GM23338 (cell line): ENCODE results near the gene KCNK1. TPM values are rescaled to one million over a fixed set of nuclear protein-coding genes. Genes with fewer than 3 reads are reported as not detected.

Source experiments
- ATAC-seq: fragments of 200-7000 bp; cut with Tn5 transposase; 3 replicates; pipeline ENCODE4 v1.9.1; 2020
- DNase-seq: peaks from one replicate; pipeline ENCODE4 v3.0.0-alpha.2; 2015; ENCODE audit warnings: low spot score
- H2AFZ ChIP-seq: fragments of 200-600 bp; sonication (generic); 2 replicates; pipeline ENCODE4 v1.8.0; 2016; ENCODE audit warnings: antibody characterized with exemption, mild to moderate bottlenecking, moderate library complexity
- H3F3A ChIP-seq: fragments of 200-600 bp; sonication (generic); replicated peaks from 2 replicates; pipeline ENCODE4 v1.8.0; 2017; ENCODE audit warnings: antibody characterized with exemption, mixed run types, low read depth
- H3K27ac ChIP-seq: fragments of 200-600 bp; sonication (generic); 2 replicates; pipeline ENCODE4 v1.6.1; 2016; ENCODE audit warnings: low read depth
- H3K27me3 ChIP-seq: fragments of 200-600 bp; sonication (generic); 2 replicates; pipeline ENCODE4 v1.8.0; 2016; ENCODE audit warnings: mild to moderate bottlenecking, mixed run types, moderate library complexity; ENCODE audit not compliant: insufficient read depth
- H3K36me3 ChIP-seq: fragments of 200-600 bp; sonication (generic); 2 replicates; pipeline ENCODE4 v1.8.0; 2016; ENCODE audit warnings: mild to moderate bottlenecking; ENCODE audit not compliant: insufficient read depth
- H3K4me1 ChIP-seq: fragments of 200-600 bp; sonication (generic); 2 replicates; pipeline ENCODE4 v1.8.0; 2016; ENCODE audit warnings: mild to moderate bottlenecking, moderate library complexity; ENCODE audit not compliant: insufficient read depth
- H3K4me2 ChIP-seq: fragments of 200-600 bp; sonication (generic); 2 replicates; pipeline ENCODE4 v1.7.1; 2017; ENCODE audit warnings: mixed run types
- H3K4me3 ChIP-seq: fragments of 200-600 bp; sonication (generic); 2 replicates; pipeline ENCODE4 v1.6.1; 2016; ENCODE audit warnings: mixed run types
- H3K79me2 ChIP-seq: fragments of 200-600 bp; sonication (generic); replicated peaks from 2 replicates; pipeline ENCODE4 v1.8.0; 2017; ENCODE audit warnings: mild to moderate bottlenecking; ENCODE audit not compliant: insufficient read depth
- H3K9me2 ChIP-seq: fragments of 200-600 bp; sonication (generic); 2 replicates; pipeline ENCODE4 v1.8.0; 2017; ENCODE audit not compliant: insufficient read depth
- H4K20me1 ChIP-seq: fragments of 200-600 bp; sonication (generic); replicated peaks from 2 replicates; pipeline ENCODE4 v1.8.0; 2017; ENCODE audit warnings: mild to moderate bottlenecking; ENCODE audit not compliant: insufficient read depth
- H3K27ac Mint-ChIP-seq: 2 replicates; pipeline ENCODE4 v1.8.0; 2020; ENCODE audit warnings: inconsistent platforms, mild to moderate bottlenecking, moderate library complexity, mixed read lengths
- H3K27me3 Mint-ChIP-seq: 3 replicates; pipeline ENCODE4 v1.8.0; 2022; ENCODE audit warnings: low read depth, mild to moderate bottlenecking, moderate library complexity, mixed read lengths, inconsistent platforms; ENCODE audit not compliant: insufficient read depth, poor library complexity
- H3K36me3 Mint-ChIP-seq: 3 replicates; pipeline ENCODE4 v1.8.0; 2021; ENCODE audit warnings: low read depth, mild to moderate bottlenecking, inconsistent platforms, moderate library complexity, mixed read lengths
- H3K4me1 Mint-ChIP-seq: 3 replicates; pipeline ENCODE4 v1.8.0; 2020; ENCODE audit warnings: mild to moderate bottlenecking, inconsistent platforms, mixed read lengths
- H3K4me3 Mint-ChIP-seq: 3 replicates; pipeline ENCODE4 v1.8.0; 2021; ENCODE audit warnings: moderate library complexity, mild to moderate bottlenecking, inconsistent platforms, mixed read lengths
- H3K9me3 Mint-ChIP-seq: 3 replicates; pipeline ENCODE4 v1.8.0; 2020; ENCODE audit warnings: moderate library complexity, mild to moderate bottlenecking, inconsistent platforms, mixed read lengths
- CREB1 ChIP-seq: fragments of 250-450 bp; sonication (Bioruptor Pico); IDR thresholded peaks from 2 replicates; pipeline ENCODE4 v1.5.0; 2020; ENCODE audit warnings: low read depth, mild to moderate bottlenecking, moderate library complexity
- EZH2 ChIP-seq: fragments of 200-600 bp; sonication (generic); IDR thresholded peaks from one replicate; pipeline ENCODE4 v1.8.0; 2017; ENCODE audit warnings: antibody characterized with exemption, mild to moderate bottlenecking, low read depth; ENCODE audit not compliant: unreplicated experiment
- NANOG ChIP-seq: IDR thresholded peaks from 2 replicates; pipeline ENCODE4 v1.6.1; 2016; ENCODE audit warnings: antibody characterized with exemption, borderline replicate concordance
- POLR2AphosphoS5 ChIP-seq: IDR thresholded peaks from 2 replicates; pipeline ENCODE4 v1.6.1; 2016; ENCODE audit warnings: antibody characterized with exemption, low read depth
- ZNF114 ChIP-seq: fragments of 250-450 bp; sonication (Bioruptor Pico); IDR thresholded peaks from 2 replicates; pipeline ENCODE4 v1.5.0; 2020; ENCODE audit warnings: mild to moderate bottlenecking, moderate library complexity
- polyA plus RNA-seq: library from polyadenylated mRNA; unstranded; fragments of >200 nt; fragmentation: Nextera tagmentation; extraction: Ambion mirVana; gene quantifications from 2 replicates; pipeline ENCODE4 v1.2.1, GENCODE V29; 2016
- total RNA-seq: library from RNA; depleted of rRNA; stranded (reverse); fragments of >200 nt; shearing (Covaris generic); gene quantifications from 2 replicates; pipeline ENCODE4 v1.2.3, GENCODE V29; 2014
- TF ChIP-seq, protein P1 (sequence below): IDR thresholded peaks from one replicate; pipeline ENCODE4 v1.6.1; 2018; ENCODE audit warnings: antibody characterized with exemption; ENCODE audit not compliant: unreplicated experiment
- TF ChIP-seq, protein P2 (sequence below): IDR thresholded peaks from 2 replicates; pipeline ENCODE4 v1.6.1; 2016; ENCODE audit warnings: antibody characterized with exemption
- TF ChIP-seq, protein P3 (sequence below): fragments of 250-450 bp; sonication (Bioruptor Pico); IDR thresholded peaks from 2 replicates; pipeline ENCODE4 v1.5.0; 2020; ENCODE audit warnings: mild to moderate bottlenecking, moderate library complexity

Gene KCNK1
- total and polyA plus RNA-seq, 2 experiments from 2014 or later = 10.1 to 12.7 TPM

DNA sequence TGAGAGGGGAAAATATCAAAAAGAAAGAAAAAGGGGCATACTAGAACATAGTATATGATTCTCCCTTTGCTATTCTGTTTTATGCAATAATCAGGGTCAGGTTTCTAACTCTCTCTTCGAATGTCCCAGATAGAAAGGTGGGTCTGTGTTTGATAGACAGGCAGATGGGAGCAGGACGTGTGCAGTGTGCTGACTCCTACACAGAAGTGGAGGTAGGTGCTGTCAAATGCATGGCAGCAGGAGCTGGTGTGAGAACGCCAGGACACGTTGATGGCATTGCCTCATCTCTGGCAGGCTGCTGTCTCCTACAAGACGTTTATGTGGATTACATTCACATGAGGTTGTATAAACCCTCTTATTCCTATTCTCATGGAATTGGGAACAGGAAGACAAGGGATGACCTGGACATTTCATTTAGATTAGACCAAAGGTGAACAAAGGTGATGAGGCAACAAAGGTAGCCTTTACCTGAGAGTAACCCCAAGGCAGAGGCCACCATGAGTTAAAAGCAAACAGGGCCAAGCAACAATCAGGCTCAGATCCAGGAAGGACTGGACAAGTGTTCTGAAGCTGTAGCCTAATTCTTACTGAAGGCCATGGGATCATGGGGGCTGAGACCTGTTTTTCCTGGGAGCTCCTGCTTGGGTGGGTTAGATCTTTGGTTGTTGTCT lies 37.8 kb downstream of the KCNK1 start (continued):
- TF ChIP-seq POLR2AphosphoS5 = no peak
- TF ChIP-seq, protein P1, sequence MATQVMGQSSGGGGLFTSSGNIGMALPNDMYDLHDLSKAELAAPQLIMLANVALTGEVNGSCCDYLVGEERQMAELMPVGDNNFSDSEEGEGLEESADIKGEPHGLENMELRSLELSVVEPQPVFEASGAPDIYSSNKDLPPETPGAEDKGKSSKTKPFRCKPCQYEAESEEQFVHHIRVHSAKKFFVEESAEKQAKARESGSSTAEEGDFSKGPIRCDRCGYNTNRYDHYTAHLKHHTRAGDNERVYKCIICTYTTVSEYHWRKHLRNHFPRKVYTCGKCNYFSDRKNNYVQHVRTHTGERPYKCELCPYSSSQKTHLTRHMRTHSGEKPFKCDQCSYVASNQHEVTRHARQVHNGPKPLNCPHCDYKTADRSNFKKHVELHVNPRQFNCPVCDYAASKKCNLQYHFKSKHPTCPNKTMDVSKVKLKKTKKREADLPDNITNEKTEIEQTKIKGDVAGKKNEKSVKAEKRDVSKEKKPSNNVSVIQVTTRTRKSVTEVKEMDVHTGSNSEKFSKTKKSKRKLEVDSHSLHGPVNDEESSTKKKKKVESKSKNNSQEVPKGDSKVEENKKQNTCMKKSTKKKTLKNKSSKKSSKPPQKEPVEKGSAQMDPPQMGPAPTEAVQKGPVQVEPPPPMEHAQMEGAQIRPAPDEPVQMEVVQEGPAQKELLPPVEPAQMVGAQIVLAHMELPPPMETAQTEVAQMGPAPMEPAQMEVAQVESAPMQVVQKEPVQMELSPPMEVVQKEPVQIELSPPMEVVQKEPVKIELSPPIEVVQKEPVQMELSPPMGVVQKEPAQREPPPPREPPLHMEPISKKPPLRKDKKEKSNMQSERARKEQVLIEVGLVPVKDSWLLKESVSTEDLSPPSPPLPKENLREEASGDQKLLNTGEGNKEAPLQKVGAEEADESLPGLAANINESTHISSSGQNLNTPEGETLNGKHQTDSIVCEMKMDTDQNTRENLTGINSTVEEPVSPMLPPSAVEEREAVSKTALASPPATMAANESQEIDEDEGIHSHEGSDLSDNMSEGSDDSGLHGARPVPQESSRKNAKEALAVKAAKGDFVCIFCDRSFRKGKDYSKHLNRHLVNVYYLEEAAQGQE = no peak
- TF ChIP-seq, protein P2, sequence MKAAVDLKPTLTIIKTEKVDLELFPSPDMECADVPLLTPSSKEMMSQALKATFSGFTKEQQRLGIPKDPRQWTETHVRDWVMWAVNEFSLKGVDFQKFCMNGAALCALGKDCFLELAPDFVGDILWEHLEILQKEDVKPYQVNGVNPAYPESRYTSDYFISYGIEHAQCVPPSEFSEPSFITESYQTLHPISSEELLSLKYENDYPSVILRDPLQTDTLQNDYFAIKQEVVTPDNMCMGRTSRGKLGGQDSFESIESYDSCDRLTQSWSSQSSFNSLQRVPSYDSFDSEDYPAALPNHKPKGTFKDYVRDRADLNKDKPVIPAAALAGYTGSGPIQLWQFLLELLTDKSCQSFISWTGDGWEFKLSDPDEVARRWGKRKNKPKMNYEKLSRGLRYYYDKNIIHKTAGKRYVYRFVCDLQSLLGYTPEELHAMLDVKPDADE = no peak
- TF ChIP-seq NANOG = no peak
- TF ChIP-seq ZNF114 = no peak
- TF ChIP-seq CREB1 (CRISPR knock-in tag) = no peak
- TF ChIP-seq EZH2 = no peak

DNA sequence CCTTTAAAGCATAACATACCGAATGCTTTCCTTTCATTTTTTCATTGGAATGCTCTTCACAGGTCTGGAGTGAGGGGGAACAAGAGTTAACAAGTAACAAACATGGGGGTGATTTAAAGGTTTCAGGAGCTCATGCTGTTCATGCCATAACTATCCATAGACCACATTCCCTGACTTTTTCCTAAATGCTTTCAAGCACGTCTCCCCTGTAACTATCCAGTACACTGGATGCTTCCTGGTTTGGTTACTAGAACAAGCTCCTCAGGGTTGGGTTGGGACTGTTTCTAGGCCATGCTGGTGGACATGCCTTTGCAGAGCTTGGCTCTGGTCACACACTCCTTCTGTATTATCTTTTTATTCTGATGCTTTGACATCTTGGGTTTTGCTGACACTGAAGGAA lies 38.6 kb downstream of the KCNK1 start:
- TF ChIP-seq ZNF114 (no peak), POLR2AphosphoS5 (no peak), CREB1 (CRISPR knock-in tag) (no peak)
- TF ChIP-seq, protein P3, sequence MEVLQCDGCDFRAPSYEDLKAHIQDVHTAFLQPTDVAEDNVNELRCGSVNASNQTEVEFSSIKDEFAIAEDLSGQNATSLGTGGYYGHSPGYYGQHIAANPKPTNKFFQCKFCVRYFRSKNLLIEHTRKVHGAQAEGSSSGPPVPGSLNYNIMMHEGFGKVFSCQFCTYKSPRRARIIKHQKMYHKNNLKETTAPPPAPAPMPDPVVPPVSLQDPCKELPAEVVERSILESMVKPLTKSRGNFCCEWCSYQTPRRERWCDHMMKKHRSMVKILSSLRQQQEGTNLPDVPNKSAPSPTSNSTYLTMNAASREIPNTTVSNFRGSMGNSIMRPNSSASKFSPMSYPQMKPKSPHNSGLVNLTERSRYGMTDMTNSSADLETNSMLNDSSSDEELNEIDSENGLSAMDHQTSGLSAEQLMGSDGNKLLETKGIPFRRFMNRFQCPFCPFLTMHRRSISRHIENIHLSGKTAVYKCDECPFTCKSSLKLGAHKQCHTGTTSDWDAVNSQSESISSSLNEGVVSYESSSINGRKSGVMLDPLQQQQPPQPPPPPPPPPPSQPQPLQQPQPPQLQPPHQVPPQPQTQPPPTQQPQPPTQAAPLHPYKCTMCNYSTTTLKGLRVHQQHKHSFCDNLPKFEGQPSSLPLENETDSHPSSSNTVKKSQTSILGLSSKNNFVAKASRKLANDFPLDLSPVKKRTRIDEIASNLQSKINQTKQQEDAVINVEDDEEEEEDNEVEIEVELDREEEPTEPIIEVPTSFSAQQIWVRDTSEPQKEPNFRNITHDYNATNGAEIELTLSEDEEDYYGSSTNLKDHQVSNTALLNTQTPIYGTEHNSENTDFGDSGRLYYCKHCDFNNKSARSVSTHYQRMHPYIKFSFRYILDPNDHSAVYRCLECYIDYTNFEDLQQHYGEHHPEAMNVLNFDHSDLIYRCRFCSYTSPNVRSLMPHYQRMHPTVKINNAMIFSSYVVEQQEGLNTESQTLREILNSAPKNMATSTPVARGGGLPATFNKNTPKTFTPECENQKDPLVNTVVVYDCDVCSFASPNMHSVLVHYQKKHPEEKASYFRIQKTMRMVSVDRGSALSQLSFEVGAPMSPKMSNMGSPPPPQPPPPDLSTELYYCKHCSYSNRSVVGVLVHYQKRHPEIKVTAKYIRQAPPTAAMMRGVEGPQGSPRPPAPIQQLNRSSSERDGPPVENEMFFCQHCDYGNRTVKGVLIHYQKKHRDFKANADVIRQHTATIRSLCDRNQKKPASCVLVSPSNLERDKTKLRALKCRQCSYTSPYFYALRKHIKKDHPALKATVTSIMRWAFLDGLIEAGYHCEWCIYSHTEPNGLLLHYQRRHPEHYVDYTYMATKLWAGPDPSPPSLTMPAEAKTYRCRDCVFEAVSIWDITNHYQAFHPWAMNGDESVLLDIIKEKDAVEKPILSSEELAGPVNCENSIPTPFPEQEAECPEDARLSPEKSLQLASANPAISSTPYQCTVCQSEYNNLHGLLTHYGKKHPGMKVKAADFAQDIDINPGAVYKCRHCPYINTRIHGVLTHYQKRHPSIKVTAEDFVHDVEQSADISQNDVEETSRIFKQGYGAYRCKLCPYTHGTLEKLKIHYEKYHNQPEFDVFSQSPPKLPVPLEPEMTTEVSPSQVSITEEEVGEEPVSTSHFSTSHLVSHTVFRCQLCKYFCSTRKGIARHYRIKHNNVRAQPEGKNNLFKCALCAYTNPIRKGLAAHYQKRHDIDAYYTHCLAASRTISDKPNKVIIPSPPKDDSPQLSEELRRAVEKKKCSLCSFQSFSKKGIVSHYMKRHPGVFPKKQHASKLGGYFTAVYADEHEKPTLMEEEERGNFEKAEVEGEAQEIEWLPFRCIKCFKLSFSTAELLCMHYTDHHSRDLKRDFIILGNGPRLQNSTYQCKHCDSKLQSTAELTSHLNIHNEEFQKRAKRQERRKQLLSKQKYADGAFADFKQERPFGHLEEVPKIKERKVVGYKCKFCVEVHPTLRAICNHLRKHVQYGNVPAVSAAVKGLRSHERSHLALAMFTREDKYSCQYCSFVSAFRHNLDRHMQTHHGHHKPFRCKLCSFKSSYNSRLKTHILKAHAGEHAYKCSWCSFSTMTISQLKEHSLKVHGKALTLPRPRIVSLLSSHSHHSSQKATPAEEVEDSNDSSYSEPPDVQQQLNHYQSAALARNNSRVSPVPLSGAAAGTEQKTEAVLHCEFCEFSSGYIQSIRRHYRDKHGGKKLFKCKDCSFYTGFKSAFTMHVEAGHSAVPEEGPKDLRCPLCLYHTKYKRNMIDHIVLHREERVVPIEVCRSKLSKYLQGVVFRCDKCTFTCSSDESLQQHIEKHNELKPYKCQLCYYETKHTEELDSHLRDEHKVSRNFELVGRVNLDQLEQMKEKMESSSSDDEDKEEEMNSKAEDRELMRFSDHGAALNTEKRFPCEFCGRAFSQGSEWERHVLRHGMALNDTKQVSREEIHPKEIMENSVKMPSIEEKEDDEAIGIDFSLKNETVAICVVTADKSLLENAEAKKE = no peak
- Histone ChIP-seq H3F3A (no peaks in the 10 kb centered on the region), H3K4me3 (no peak overlapping the region), H3K9me2 (0 out of 2 replicates have a peak, but pooled peaks cover 4% of the 10 kb centered on the region), H3K36me3 (no peaks in the 10 kb centered on the region), H3K4me1 (peaks cover 33% of the 10 kb centered on the region), H3K79me2 (0 out of 2 replicates have a peak, but pooled peaks cover 3% of the 10 kb centered on the region), H3K27ac (no peak overlapping the region), H3K27me3 (no peaks in the 10 kb centered on the region), H2AFZ (no peak overlapping the region), H4K20me1 (no peaks in the 10 kb centered on the region; the same call in 1 of the 2 replicates), H3K4me2 (no peak overlapping the region)
- Mint-ChIP-seq H3K27me3 (peaks cover 2% of the 10 kb centered on the region), H3K36me3 (peaks cover 9% of the 10 kb centered on the region; the same call in 2 of the 3 replicates), H3K4me1 (peaks cover 36% of the 10 kb centered on the region), H3K4me3 (no peak overlapping the region), H3K9me3 (no peaks in the 10 kb centered on the region), H3K27ac (no peak overlapping the region)
- no peak for DNase-seq
- ATAC-seq = no peak
